Activated CD4-positive, alpha-beta memory T cell treated with anti-CD3 and anti-CD28 coated beads, Interleukin-2, amount 10 ng/mL, durations not matched to agents 7 days and 5 days (primary cell): ENCODE results near the gene TNFRSF1A. TPM values are rescaled to one million over a fixed set of nuclear protein-coding genes. Genes with fewer than 3 reads are reported as not detected.

ENCODE experiments used
- CTCF ChIA-PET: fragments of 350-600 bp; sonication (Branson Sonifier 250); formaldehyde crosslinking; loops from one replicate; lab custom pipeline; 2021; ENCODE audit warnings: antibody characterized with exemption, inconsistent platforms; lab: Charles Lee
- POLR2A ChIA-PET: fragments of 350-600 bp; sonication (Branson Sonifier 250); formaldehyde crosslinking; loops from one replicate; lab custom pipeline; 2021; ENCODE audit warnings: antibody characterized with exemption; lab: Charles Lee
- DNase-seq: peaks from one replicate; pipeline ENCODE4 v3.0.0-alpha.2; 2020
- H3K27ac Mint-ChIP-seq: one replicate; pipeline ENCODE4 v1.8.0; 2021; ENCODE audit warnings: mild to moderate bottlenecking, mixed read lengths
- H3K27me3 Mint-ChIP-seq: one replicate; pipeline ENCODE4 v1.8.0; 2021; ENCODE audit warnings: mixed read lengths
- H3K36me3 Mint-ChIP-seq: one replicate; pipeline ENCODE4 v1.8.0; 2021; ENCODE audit warnings: low read depth, mixed read lengths
- H3K4me1 Mint-ChIP-seq: one replicate; pipeline ENCODE4 v1.8.0; 2021; ENCODE audit warnings: mixed read lengths
- H3K4me3 Mint-ChIP-seq: one replicate; pipeline ENCODE4 v1.8.0; 2021; ENCODE audit warnings: mild to moderate bottlenecking, mixed read lengths
- H3K9me3 Mint-ChIP-seq: one replicate; pipeline ENCODE4 v1.8.0; 2021; ENCODE audit warnings: mixed read lengths
- total RNA-seq, 2 experiments: library from RNA; stranded (reverse); gene quantifications; one replicate each; pipeline ENCODE4 v1.2.3, GENCODE V29; 2021

The TNFRSF1A gene
- total RNA-seq, 2 experiments from 2014 or later, result 61.5 to 61.9 TPM

DNA sequence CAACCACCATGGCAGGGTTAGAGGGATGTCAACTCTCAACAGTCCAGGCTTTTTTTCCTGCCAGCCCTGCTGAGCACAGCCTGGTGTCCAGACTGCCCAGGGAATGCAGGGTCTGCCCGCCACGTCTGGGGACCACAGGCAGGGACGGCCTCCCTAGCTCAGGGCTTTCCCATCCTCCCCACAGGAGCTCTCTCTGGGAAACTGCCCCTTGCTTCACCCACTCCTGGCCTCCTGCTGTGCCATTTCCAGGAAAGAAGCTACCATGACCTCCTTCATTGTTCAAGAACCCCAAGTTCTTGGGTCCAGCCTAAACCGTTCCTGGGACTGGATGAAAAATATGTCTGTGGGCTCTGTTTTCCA lies 28.7 kb upstream of the TNFRSF1A start:
- Mint-ChIP-seq H3K9me3 (no peaks in the 10 kb centered on the region), H3K4me3 (no peak overlapping the region), H3K27ac (no peak overlapping the region)

DNA sequence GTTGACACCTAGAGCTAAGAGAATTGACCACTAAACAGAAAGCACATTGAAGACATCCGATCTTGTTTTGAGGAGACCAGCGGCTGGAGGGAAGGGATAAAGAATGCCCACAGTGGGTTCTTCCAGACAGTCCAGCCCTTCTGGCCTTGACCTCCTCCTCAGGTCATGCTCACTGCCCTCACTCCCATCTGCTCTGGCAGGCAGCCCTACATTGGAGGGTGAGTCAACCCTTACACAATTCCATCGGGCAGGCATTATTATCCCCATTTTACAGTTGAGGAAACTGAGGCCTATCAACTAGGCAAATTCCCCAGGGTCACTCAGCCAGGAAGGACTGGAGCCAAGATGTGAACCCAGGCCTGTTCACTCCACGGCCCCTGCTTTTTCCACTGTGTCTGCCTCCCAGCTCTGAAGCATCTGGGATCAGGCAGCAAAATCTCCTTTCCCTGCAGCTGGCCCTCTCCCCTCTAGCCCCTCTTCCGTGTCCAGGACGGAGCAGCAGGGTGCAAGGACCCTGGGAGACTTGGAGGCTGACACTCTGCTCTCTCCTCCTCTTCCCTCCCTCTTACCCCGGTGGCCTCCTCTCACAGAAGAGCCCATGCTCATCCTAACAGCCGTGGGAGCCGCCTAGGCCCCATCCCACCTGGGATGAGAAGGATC lies 28.2 kb upstream of the TNFRSF1A start:
- ChIA-PET CTCF (no interaction called here), POLR2A (no interaction called here)
- Mint-ChIP-seq H3K9me3 (no peaks in the 10 kb centered on the region), H3K27me3 (no peaks in the 10 kb centered on the region), H3K36me3 (no peaks in the 10 kb centered on the region), H3K4me1 (peaks cover 37% of the 10 kb centered on the region), H3K27ac (no peak overlapping the region), H3K4me3 (no peak overlapping the region)
- no peak for DNase-seq

More for the DNA sequence above, 28.7 kb upstream of the TNFRSF1A start:
- ChIA-PET POLR2A (no interaction called here), CTCF (interaction anchor here (1.6 kb wide), 1 partner anchor 35 kb away, joined by 4 read pairs; no protein-coding TSS in a partner anchor)
- Mint-ChIP-seq H3K4me1 (peaks cover 38% of the 10 kb centered on the region), H3K27me3 (no peaks in the 10 kb centered on the region), H3K36me3 (no peaks in the 10 kb centered on the region)
- no peak for DNase-seq

DNA sequence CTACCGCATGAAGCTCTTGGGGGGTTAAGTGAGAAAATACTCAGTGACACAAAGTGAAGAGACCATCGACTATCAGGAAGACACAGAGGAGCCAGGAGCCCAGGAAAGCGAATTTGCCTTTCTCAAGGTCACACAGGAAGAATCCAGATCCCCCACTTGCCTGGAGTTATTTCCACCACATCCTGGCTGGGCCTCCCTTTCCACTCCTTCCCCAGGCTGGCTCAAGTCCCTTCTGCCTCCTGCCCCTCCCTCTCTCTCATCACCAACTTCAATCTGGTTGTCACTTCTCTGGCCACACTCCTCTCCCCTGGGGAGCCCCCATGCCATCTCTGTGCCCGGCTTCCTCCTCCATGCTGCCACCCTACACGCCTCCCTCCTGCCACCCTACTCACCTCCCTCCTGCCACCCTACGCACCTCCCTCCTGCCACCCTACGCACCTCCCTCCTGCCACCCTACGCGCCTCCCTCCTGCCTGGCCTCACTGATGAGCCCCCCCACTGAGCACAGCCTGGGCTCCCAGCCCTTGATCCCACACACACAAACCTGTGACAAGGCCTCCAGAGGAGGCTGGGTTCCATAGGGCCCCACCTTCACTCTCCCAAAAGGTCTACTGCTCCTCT lies 27.1 kb upstream of the TNFRSF1A start:
- CTCF ChIA-PET, result interaction anchor here (3.3 to 6.9 kb wide), 2 partner anchors 33 to 46 kb away, joined by 17 to 71 read pairs; no protein-coding TSS in a partner anchor
- Mint-ChIP-seq H3K27me3 (no peaks in the 10 kb centered on the region), H3K4me3 (no peak overlapping the region), H3K9me3 (no peaks in the 10 kb centered on the region), H3K27ac (no peak overlapping the region), H3K4me1 (peaks cover 40% of the 10 kb centered on the region), H3K36me3 (no peaks in the 10 kb centered on the region)
- DNase-seq, result no peak
- POLR2A ChIA-PET, result interaction anchor here (1.4 to 2.0 kb wide), 2 partner anchors 23 to 46 kb away, joined by 4 to 6 read pairs; no protein-coding TSS in a partner anchor

DNA sequence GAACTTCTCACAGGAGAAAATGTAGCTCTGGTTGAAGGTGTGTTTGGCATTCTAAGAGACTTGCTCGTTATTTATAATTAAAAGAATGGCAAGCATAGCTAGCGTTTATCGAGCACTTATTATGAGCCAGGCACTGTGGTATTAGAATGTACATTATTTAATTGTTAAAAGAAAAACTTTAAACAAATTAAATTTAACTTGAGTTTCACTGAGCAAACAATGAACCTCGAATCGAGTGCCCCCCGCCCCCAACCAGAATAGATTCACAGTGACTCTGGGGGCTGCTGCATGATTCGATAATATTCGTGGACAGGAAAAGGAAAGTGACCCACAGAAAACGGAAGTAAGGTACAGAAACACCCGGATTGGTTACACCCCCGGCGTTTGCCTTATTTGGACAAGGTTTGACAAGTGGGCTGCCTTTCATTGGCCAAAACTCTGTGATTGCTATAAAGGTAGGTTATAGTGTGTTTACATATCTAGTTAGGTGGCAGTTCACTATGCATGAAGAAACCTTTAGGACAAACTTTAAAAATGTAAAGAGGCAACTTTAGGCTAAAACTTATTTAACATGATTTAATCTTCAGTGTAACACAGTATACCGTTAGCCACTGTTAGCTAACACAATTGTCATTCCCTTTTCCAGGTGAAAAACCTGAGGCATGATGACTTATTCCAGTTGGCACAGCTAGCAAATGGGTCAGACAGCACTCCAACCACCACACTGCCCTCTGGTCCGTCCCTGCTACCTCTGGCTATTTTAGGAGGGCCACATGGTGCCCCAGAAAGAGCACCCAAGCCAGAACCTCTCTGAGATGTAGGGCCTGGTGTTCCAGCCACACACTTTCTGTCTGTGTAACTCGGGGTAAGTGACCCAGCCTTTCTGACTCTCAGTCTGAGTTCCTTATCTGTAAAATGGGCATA lies 26.4 kb upstream of the TNFRSF1A start:
- no peak for DNase-seq

DNA sequence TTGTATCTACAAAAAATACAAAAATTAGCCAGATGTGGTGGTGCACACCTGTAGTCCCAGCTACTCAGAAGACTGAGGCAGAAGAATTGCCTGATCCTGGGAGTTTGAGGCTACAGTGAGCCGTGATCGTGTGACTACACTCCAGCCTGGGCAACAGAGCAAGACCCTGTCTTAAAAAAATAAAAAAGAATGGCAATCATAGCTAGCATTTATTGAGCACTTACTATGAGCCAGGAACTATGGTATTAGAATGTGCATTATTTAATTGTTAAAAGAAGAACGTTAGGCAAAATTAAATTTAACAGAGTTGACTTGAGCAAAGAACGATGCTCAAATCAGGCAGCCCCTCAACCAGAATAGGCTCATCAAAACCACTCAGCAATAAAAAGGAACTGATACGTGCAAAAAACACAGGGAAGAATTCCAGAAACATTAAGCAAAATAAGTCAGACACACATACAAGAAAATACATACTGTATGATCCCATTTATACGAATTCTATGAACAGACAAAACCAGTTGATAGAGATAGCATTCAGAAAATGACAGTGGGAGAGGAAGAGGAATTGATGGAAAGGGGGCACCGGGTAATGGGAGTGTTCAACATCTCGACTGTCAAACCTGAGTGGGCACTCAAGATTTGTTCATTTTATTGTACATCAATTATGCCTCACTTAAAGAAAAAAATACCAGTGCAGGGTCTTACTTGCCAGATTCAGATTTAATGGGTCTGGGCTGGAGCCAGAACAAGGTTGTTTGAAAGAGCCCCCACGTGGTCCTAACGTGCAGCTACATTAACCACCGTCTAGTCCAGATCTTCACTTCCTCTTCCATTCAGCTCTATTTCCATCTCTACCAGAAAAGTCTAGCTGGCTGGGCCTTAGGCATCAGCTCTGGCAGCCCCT lies 25.4 kb upstream of the TNFRSF1A start:
- POLR2A ChIA-PET, result interaction anchor here (1.1 to 2.0 kb wide), 6 partner anchors 18 to 45 kb away, joined by 3 to 9 read pairs (median 4); no protein-coding TSS in a partner anchor
- Mint-ChIP-seq H3K4me3 (no peak overlapping the region), H3K4me1 (peaks cover 33% of the 10 kb centered on the region), H3K27me3 (no peaks in the 10 kb centered on the region), H3K36me3 (no peaks in the 10 kb centered on the region), H3K9me3 (no peaks in the 10 kb centered on the region), H3K27ac (peak overlapping the region; percentile 26)
- CTCF ChIA-PET, result interaction anchor here (0.8 to 6.9 kb wide), 7 partner anchors 10 to 44 kb away, joined by 3 to 71 read pairs (median 6); no protein-coding TSS in a partner anchor
- peak; percentile 45 for DNase-seq

More for the DNA sequence above, 26.4 kb upstream of the TNFRSF1A start:
- ChIA-PET CTCF (interaction anchor here (0.8 to 6.9 kb wide), 7 partner anchors 11 to 45 kb away, joined by 3 to 71 read pairs (median 6); no protein-coding TSS in a partner anchor), POLR2A (interaction anchor here (1.1 to 2.0 kb wide), 5 partner anchors 19 to 45 kb away, joined by 3 to 9 read pairs (median 4); no protein-coding TSS in a partner anchor)
- Mint-ChIP-seq H3K36me3 (no peaks in the 10 kb centered on the region), H3K27ac (no peak overlapping the region), H3K4me3 (no peak overlapping the region), H3K9me3 (no peaks in the 10 kb centered on the region), H3K4me1 (peaks cover 39% of the 10 kb centered on the region), H3K27me3 (no peaks in the 10 kb centered on the region)

DNA sequence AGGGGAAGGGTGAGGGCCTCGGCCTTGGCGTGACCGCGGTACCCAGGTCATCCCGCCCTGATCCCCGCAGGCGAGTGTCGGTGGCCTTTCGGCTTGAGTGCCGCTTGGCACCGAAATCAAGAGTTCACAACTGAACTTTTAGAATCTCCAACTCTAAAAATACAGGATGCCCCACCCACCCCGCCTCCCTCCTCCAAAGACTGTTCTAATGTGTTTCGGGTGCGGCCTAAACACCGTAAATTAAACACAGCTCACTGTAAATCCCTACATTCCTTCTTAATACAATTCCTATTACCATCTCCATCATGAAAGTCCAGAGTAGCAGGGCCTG lies 22.1 kb upstream of the TNFRSF1A start:
- CTCF ChIA-PET, result interaction anchor here (1.1 to 6.9 kb wide), 7 partner anchors 14 to 97 kb away, joined by 3 to 71 read pairs (median 3); no protein-coding TSS in a partner anchor
- peak; percentile 49 for DNase-seq
- Mint-ChIP-seq H3K36me3 (no peaks in the 10 kb centered on the region), H3K27ac (peak overlapping the region; percentile 77), H3K4me1 (peaks cover 42% of the 10 kb centered on the region), H3K4me3 (peak overlapping the region; percentile 74), H3K27me3 (peaks cover 5% of the 10 kb centered on the region), H3K9me3 (no peaks in the 10 kb centered on the region)
- POLR2A ChIA-PET, result interaction anchor here (0.6 to 3.2 kb wide), 10 partner anchors 9 to 129 kb away, joined by 3 to 27 read pairs (median 7); partner anchors contain the start of genes MRPL51 and TNFRSF1A

DNA sequence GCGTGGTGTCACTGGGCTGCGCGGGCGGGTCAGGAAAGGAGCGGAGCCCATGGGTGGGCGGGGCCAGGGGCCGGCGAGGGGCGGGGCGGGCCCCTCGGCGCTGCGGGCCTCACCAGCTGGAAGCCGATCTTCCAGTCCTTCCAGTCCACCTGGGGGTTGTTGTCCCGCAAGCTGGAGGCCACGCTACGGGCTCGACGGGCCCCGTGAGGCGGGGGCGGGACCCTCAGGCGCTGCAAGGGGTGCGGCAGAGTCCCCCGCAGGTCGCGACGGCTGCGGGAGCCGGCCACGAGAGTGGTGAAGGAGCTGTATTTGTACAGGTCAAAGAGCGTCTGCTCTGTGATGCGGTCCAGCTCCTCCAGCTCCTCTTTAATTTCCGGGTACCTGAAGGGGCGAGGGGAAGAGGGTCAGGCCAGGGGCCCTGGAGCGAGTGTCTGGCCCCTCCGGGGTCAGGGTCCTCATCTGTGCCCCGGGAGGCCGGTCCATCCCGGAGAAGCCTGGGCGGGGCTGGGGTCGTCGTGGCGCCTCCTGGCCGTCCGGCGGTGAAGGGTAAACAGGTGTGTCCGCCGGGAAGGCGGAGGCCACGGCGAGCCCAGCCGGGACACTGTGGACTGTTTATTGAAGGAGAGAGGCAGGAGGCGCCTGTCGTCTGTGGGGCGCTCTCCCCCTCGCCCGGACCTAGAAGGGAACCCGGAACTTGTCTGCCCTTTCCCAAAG lies 21.6 kb upstream of the TNFRSF1A start:
- DNase-seq, result peak; percentile 71
- CTCF ChIA-PET, result interaction anchor here (1.1 to 6.9 kb wide), 8 partner anchors 13 to 98 kb away, joined by 3 to 71 read pairs (median 3); no protein-coding TSS in a partner anchor
- Mint-ChIP-seq H3K4me1 (peaks cover 37% of the 10 kb centered on the region), H3K4me3 (peak overlapping the region; percentile 74), H3K9me3 (no peaks in the 10 kb centered on the region), H3K27ac (peak overlapping the region; percentile 77), H3K27me3 (peaks cover 5% of the 10 kb centered on the region), H3K36me3 (no peaks in the 10 kb centered on the region)
- POLR2A ChIA-PET, result interaction anchor here (0.6 to 3.2 kb wide), 13 partner anchors 9 to 129 kb away, joined by 3 to 27 read pairs (median 4); partner anchors contain the start of genes MRPL51, TNFRSF1A and VAMP1

DNA sequence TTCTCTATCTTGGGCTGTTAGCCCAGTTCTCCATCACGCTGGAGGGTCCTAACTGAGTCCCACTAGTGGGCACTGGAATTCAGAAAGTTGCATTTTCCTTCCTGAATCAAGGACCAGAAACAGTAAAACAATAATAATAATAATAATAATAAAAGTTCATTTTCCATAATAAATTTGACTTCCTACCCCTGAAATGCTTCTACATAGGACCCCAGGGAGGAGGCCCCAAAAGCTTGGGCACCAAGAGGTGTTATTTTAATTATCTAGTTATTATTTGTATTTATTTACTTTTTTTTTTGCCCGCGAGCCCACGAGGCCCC lies 21.1 kb upstream of the TNFRSF1A start:
- no peaks in the 10 kb centered on the region for H3K36me3 Mint-ChIP-seq
- peaks cover 5% of the 10 kb centered on the region for H3K27me3 Mint-ChIP-seq
- CTCF ChIA-PET, result interaction anchor here (1.1 to 6.9 kb wide), 8 partner anchors 13 to 98 kb away, joined by 3 to 71 read pairs (median 3); no protein-coding TSS in a partner anchor
- H3K4me1 Mint-ChIP-seq, result peaks cover 32% of the 10 kb centered on the region
- DNase-seq, result no peak
- POLR2A ChIA-PET, result interaction anchor here (0.6 to 3.2 kb wide), 12 partner anchors 10 to 130 kb away, joined by 3 to 27 read pairs (median 6); partner anchors contain the start of genes MRPL51, TNFRSF1A and VAMP1
- no peak overlapping the region for H3K27ac Mint-ChIP-seq
- no peaks in the 10 kb centered on the region for H3K9me3 Mint-ChIP-seq
- no peak overlapping the region for H3K4me3 Mint-ChIP-seq

DNA sequence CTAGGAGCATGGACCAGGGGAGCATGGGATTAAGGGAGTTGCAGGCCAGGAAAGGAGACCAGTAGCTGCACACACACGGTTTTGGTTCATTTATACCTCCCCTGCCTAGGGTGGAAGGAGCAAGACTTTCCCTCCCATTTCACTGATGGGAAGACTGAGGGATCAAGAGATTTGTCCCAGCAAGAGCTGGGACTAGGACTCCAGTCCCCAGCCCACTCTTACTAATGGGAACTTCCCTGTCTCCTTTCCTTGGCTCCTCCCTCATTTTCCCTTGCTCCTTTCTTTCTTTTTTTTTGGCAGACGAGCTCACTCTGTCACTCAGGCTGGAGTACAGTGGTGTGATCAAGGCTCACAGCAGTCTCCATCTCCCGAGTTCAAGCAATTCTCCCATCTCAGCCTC lies 20.5 kb upstream of the TNFRSF1A start:
- CTCF ChIA-PET, result interaction anchor here (1.1 to 6.9 kb wide), 3 partner anchors 18 to 39 kb away, joined by 3 to 71 read pairs (median 9); no protein-coding TSS in a partner anchor
- POLR2A ChIA-PET, result interaction anchor here (1.3 to 3.2 kb wide), 5 partner anchors 17 to 108 kb away, joined by 4 to 27 read pairs (median 13); partner anchors contain the start of genes TNFRSF1A and VAMP1
- H3K4me3 Mint-ChIP-seq, result peak overlapping the region; percentile 41
- peak overlapping the region; percentile 71 for H3K27ac Mint-ChIP-seq
- peaks cover 5% of the 10 kb centered on the region for H3K27me3 Mint-ChIP-seq
- peaks cover 27% of the 10 kb centered on the region for H3K4me1 Mint-ChIP-seq
- no peaks in the 10 kb centered on the region for H3K36me3 Mint-ChIP-seq
- DNase-seq, result no peak
- no peaks in the 10 kb centered on the region for H3K9me3 Mint-ChIP-seq

DNA sequence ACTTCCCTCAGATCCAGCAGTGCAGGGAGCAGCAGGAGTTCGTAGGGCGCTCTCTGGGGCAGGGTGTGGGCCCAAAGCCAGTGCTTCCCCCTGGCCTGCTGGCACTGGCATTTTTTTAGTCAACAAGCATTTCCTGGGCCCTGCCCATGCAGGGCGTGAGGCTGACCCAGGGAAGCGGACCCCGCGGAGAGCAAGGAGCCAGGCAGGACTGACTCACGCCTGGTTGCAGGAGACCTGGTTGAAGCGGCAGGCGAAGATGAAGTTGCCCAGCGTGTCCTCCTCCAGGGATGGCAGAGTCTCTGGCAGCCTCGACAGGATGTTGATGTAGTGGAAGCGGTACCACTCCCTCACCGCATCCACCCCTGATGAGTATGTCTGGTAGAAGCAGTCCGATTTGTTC lies 20.0 kb upstream of the TNFRSF1A start:
- Mint-ChIP-seq H3K36me3 (no peaks in the 10 kb centered on the region), H3K27ac (peak overlapping the region; percentile 71), H3K4me3 (peak overlapping the region; percentile 41), H3K27me3 (peaks cover 8% of the 10 kb centered on the region), H3K9me3 (no peaks in the 10 kb centered on the region), H3K4me1 (peaks cover 24% of the 10 kb centered on the region)
- POLR2A ChIA-PET, result no interaction called here
- DNase-seq, result peak; percentile 37
- CTCF ChIA-PET, result interaction anchor here (1.2 kb wide), 1 partner anchor 16 kb away, joined by 4 read pairs; no protein-coding TSS in a partner anchor
